Thoracic aorta (tissue), 2 donors: ENCODE results near the gene RIT1. TPM values are rescaled to one million over a fixed set of nuclear protein-coding genes. Genes with fewer than 3 reads are reported as not detected.

Experiments used
- ATAC-seq: fragments of 150-250 bp; one replicate; pipeline ENCODE4 v1.8.0; 2017; ENCODE audit warnings: low read depth; ENCODE audit not compliant: insufficient number of reproducible peaks, low FRiP score
- DNase-seq: peaks from one replicate; pipeline ENCODE4 v3.0.0-alpha.2; 2020; ENCODE audit warnings: low spot score
- H3K27ac ChIP-seq, 2 donors: fragments of 200-600 bp; sonication (generic); 1 replicate in 1 of 2; 2 replicates in 1 of 2; pipeline ENCODE4 v1.5.1; 2016; ENCODE audit warnings: mild to moderate bottlenecking in 2 of 2, moderate library complexity in 2 of 2
- H3K27me3 ChIP-seq: fragments of 200-600 bp; sonication (generic); replicated peaks from 2 replicates; pipeline ENCODE4 v1.6.0; 2016; ENCODE audit warnings: mild to moderate bottlenecking; ENCODE audit not compliant: insufficient read depth
- H3K36me3 ChIP-seq: fragments of 200-600 bp; sonication (generic); one replicate; pipeline ENCODE4 v1.5.1; 2016
- H3K4me1 ChIP-seq, 2 donors: fragments of 200-600 bp; sonication (generic); 1 replicate in 1 of 2; 2 replicates in 1 of 2; pipeline versions ENCODE4 v1.5.1 to v1.6.0; 2016; ENCODE audit warnings: low read depth in 2 of 2, mild to moderate bottlenecking in 1 of 2; ENCODE audit not compliant: control insufficient read depth in 1 of 2
- H3K4me3 ChIP-seq: fragments of 200-600 bp; sonication (generic); 2 replicates; pipeline ENCODE4 v1.5.1; 2016; ENCODE audit warnings: mild to moderate bottlenecking
- H3K9me3 ChIP-seq: fragments of 200-600 bp; sonication (generic); 2 replicates; pipeline ENCODE4 v1.5.1; 2016
- total RNA-seq, 2 donors: library from RNA; depleted of rRNA; stranded (reverse); fragments of >200 nt; gene quantifications; one replicate each; pipeline versions ENCODE4 v1.1.0 to v1.2.3, GENCODE V29; 2016
- TF ChIP-seq, protein P1 (sequence below): fragments of 200-600 bp; sonication (generic); IDR thresholded peaks from one replicate; pipeline ENCODE4 v1.5.1; 2019; ENCODE audit warnings: antibody characterized with exemption

RIT1 gene
- total RNA-seq, 2 donors from 2014 or later = 27.1 to 42.8 TPM

DNA sequence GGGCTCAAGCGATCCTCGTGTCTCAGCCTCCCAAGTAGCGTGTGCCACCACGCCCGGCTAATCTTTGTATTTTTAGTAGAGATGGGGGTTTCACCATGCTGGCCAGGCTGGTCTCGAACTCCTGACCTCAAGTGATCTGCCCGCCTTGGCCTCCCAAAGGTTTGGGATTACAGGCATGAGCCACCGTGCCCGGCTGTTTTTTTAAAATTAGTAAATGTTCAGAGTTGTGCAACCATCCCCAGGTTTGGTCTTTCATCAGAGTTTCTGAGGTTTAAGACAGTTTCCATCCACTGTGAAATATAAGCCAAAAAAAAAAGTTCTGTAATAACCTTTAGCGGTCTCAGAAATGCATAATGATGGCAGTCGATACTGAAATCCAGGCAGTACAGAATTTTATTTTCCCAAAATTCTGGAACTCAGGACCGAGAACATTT, 52.3 kb downstream of the RIT1 start:
- DNase-seq (no peak), ATAC-seq (peak; percentile 4)
- Histone ChIP-seq H3K4me1 (peaks cover 0 to 46% of the 10 kb centered on the region in 2 donors), H3K27me3 (no peaks in the 10 kb centered on the region), H3K4me3 (peak overlapping the region; percentile 66), H3K27ac (peak overlapping the region; percentile 81 to 93), H3K36me3 (peaks cover 5% of the 10 kb centered on the region), H3K9me3 (no peaks in the 10 kb centered on the region)
- TF ChIP-seq, protein P1, sequence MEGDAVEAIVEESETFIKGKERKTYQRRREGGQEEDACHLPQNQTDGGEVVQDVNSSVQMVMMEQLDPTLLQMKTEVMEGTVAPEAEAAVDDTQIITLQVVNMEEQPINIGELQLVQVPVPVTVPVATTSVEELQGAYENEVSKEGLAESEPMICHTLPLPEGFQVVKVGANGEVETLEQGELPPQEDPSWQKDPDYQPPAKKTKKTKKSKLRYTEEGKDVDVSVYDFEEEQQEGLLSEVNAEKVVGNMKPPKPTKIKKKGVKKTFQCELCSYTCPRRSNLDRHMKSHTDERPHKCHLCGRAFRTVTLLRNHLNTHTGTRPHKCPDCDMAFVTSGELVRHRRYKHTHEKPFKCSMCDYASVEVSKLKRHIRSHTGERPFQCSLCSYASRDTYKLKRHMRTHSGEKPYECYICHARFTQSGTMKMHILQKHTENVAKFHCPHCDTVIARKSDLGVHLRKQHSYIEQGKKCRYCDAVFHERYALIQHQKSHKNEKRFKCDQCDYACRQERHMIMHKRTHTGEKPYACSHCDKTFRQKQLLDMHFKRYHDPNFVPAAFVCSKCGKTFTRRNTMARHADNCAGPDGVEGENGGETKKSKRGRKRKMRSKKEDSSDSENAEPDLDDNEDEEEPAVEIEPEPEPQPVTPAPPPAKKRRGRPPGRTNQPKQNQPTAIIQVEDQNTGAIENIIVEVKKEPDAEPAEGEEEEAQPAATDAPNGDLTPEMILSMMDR = no peak

DNA sequence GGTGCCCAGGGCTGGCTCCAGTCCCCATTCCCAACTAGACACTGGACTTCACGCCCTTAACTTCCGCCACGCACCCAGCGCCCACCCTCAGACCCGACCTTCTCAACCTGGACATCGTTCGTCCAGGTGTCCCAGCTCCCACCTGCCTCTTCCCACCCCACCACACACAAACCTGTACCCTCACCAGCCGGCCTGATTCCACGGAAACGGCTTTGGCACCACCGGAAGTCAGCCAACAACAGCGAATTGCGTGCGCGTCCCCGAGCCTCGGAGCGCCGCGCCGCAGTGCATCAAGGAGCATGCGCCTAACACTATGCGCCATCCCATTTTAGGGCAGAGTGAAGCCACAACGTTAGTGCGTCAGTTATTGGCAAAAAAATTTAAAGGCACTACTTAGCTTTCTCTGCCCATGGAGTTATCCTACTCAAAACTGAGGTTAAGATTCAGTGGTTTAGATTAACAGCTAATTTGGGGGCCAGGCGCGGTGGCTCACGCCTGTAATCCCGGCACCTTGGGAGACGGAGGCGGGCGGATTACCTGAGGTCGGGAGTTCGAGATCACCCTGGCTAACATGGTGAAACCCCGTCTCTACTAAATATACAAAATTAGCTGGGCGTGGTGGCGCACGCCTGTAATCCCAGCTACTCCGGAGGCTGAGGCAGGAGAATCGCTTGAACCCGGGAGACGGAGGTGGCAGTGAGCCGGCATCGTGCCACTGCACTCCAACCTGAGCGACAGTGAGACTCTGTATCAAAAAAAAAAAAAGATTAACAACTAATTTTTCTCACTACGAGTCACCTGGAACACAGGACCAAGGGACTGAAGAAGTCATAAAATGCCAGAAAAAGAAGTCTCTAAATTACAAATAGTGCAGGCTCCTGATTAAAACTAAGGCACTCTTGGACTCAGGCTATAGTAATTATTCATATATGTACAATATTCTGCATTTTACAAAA, 53.9 kb downstream of the RIT1 start, which contains the start of gene GON4L:
Gene GON4L, minus strand, starts transcription at position 240 of the 956 bp plus-strand sequence. CDS start 3,434 bp downstream, outside the sequence.
- no peaks in the 10 kb centered on the region for H3K27me3 ChIP-seq
- DNase-seq = peak; percentile 60
- H3K27ac ChIP-seq = peak within 1 kb of the TSS; percentile 76 to 77
- peak; percentile 24 for ATAC-seq
- H3K36me3 ChIP-seq = peaks cover 10% of the 10 kb centered on the region
- peaks cover 0 to 46% of the 10 kb centered on the region in 2 donors for H3K4me1 ChIP-seq
- no peaks in the 10 kb centered on the region for H3K9me3 ChIP-seq
- TF ChIP-seq, protein P1 = no peak
- H3K4me3 ChIP-seq = peak within 1 kb of the TSS; percentile 80

DNA sequence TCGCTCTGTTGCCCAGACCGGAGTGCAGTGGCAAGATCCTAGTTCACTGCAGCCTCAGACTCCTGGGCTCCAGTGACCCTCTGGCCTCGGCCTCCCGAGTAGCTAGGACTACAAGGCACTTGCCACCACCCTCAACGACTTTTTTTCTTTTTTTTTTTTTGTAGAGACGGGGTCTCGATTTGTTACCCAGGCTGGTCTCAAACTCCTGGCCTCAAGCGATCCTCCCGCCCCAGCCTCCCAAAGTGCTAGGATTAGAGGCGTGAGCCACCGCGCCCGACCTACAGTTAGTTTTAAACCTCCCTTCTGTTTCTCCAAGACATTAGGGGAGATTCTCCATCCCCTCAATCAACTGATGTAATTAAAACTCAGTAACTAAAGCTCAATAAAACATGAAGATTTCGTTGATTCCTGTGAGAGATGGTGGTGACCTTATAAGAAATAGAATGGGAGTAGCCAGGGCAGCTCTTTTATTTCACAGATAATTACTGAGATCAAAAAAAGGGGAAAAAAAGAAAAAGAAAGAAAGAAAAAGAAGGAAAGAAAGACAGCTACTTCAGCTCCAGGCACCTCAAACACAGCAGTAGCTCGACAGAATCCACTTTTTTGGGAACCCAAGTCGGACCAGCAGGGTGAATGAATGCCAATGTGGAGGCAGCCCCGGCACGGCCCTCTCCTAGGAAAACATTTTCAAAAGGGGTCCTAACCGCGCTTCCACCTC, 54.7 kb downstream of the RIT1 start:
- Histone ChIP-seq H3K27ac (peak overlapping the region; percentile 76 to 77), H3K4me1 (peaks cover 0 to 40% of the 10 kb centered on the region in 2 donors), H3K4me3 (peak overlapping the region; percentile 80), H3K27me3 (no peaks in the 10 kb centered on the region), H3K9me3 (no peaks in the 10 kb centered on the region), H3K36me3 (peaks cover 16% of the 10 kb centered on the region)
- ATAC-seq (no peak), DNase-seq (no peak)
- TF ChIP-seq, protein P1 = no peak

GRCh38 chr1:155850345-155850744, 60.8 kb downstream of the RIT1 start:
- Histone ChIP-seq H3K36me3 (peaks cover 21% of the 10 kb centered on the region), H3K4me3 (no peak overlapping the region), H3K27ac (no peak overlapping the region), H3K27me3 (no peaks in the 10 kb centered on the region), H3K4me1 (peaks cover 6 to 9% of the 10 kb centered on the region in 2 donors), H3K9me3 (no peaks in the 10 kb centered on the region)
- ATAC-seq = no peak
- DNase-seq = no peak
- TF ChIP-seq, protein P1 = no peak
